Osteoblast (primary cell): ENCODE data around the gene TRIM28. TPM values are rescaled to one million over a fixed set of nuclear protein-coding genes. Genes with fewer than 3 reads are reported as not detected.
"Not testable (repeated sequence)": the region's sequence is repeated elsewhere in the genome, so short reads cannot be mapped to it uniquely, and the experiment has no call there.

ENCODE experiments used
- DNase-seq: peaks from one replicate; pipeline ENCODE4 v3.0.0; 2011; ENCODE audit warnings: low spot score, mixed read lengths; ENCODE audit not compliant: insufficient read length; ENCODE audit errors: missing footprints
- H2AFZ ChIP-seq: 2 replicates; pipeline ENCODE4 v1.6.0; 2011; ENCODE audit warnings: mild to moderate bottlenecking, low read length
- H3K27ac ChIP-seq: 2 replicates; pipeline ENCODE4 v1.5.1; 2011; ENCODE audit warnings: mild to moderate bottlenecking, low read depth, low read length, moderate library complexity
- H3K27me3 ChIP-seq: 2 replicates; pipeline ENCODE4 v1.6.0; 2012; ENCODE audit warnings: mild to moderate bottlenecking, control low read depth, inconsistent platforms, low read length, moderate library complexity; ENCODE audit not compliant: insufficient read depth
- H3K36me3 ChIP-seq: 2 replicates; pipeline ENCODE4 v1.5.1; 2011; ENCODE audit warnings: mild to moderate bottlenecking, low read length, control low read depth, moderate library complexity; ENCODE audit not compliant: insufficient read depth
- H3K4me1 ChIP-seq: 2 replicates; pipeline ENCODE4 v1.5.1; 2011; ENCODE audit warnings: mild to moderate bottlenecking, low read length, control low read depth, moderate library complexity; ENCODE audit not compliant: insufficient read depth
- H3K4me2 ChIP-seq: 2 replicates; pipeline ENCODE4 v1.6.0; 2011; ENCODE audit warnings: mild to moderate bottlenecking, low read length; ENCODE audit not compliant: insufficient read depth
- H3K4me3 ChIP-seq: fragments of 200-600 bp; sonication (generic); 3 replicates; pipeline ENCODE4 v1.5.1; 2012; ENCODE audit warnings: mild to moderate bottlenecking, low read length, inconsistent platforms; ENCODE audit not compliant: insufficient read depth
- H3K79me2 ChIP-seq: 2 replicates; pipeline ENCODE4 v1.6.0; 2012; ENCODE audit warnings: mild to moderate bottlenecking, low read length, control low read depth, inconsistent platforms; ENCODE audit not compliant: insufficient read depth
- H3K9me3 ChIP-seq: 2 replicates; pipeline ENCODE4 v1.5.1; 2011; ENCODE audit warnings: low read depth, low read length, control low read depth
- H4K20me1 ChIP-seq: 2 replicates; pipeline ENCODE4 v1.6.0; 2012; ENCODE audit warnings: mild to moderate bottlenecking, low read length, control low read depth; ENCODE audit not compliant: insufficient read depth
- CTCF ChIP-seq: IDR thresholded peaks from 2 replicates; pipeline ENCODE4 v1.5.1; 2011; ENCODE audit warnings: mild to moderate bottlenecking, low read depth, low read length, moderate library complexity; ENCODE audit errors: extremely low read depth
- total RNA-seq: library from RNA; depleted of rRNA; stranded (reverse); fragments of >200 nt; gene quantifications from 2 replicates; pipeline ENCODE4 v1.2.3, GENCODE V29; 2012

TRIM28 gene
- total RNA-seq, 1 donor: 224 TPM

DNA sequence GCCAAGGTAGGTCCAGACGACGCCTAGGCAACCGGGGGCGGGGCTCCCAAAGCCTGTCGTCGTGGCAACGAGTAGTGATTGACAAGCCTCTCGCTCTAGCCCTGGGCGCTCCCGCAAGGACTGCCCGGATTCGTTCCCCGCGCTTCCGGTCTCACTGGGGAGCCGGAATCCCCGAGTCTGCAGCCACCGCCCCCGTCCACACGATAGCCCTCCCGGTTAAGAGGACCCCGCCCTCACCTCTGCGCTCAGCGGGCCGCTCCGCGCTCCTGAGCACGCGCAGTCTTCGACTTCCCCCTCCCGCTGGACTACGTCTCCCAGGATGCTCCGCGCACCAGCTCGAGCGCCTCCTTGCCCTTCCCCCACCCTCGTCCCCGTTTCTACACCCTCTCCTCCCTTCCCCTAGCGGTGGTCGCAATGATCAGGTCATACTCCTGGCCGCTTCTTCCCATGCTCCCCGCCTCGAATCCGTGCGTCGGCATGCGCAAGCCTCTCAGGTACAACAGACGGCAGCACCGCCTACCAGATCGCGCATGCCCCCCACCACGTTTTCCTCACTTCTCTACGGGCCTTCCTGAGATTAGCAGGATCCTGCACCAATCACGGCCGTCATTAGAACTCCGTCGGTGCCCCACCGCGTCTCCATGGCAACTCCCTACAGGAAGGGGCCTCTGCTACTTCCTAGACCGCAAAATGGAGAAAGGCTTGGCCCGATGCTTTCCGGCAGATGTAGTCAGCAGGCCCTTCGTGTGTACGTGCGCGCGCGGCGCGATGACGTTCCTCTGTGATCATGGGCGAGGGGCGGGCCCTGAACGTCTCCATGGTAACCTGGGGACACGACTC is 29.2 kb downstream of the TRIM28 start, which contains the start of gene MZF1:
Gene MZF1, minus strand, starts transcription at position 518 of the 840 bp plus-strand sequence. CDS start 1,946 bp downstream, outside the sequence.
- peak; percentile 16 for TF ChIP-seq CTCF
- peak; percentile 99 for DNase-seq
- no peaks in the 10 kb centered on the region for H4K20me1 ChIP-seq
- H3K4me3 ChIP-seq: peak within 1 kb of the TSS; percentile 82
- H3K27me3 ChIP-seq: no peaks in the 10 kb centered on the region
- H3K4me1 ChIP-seq: peaks cover 13% of the 10 kb centered on the region
- peak within 1 kb of the TSS; percentile 92 for H2AFZ ChIP-seq
- peak within 1 kb of the TSS; percentile 93 for H3K27ac ChIP-seq
- H3K79me2 ChIP-seq: peaks cover 27% of the 10 kb centered on the region
- peaks cover 6% of the 10 kb centered on the region for H3K36me3 ChIP-seq
- no peaks in the 10 kb centered on the region for H3K9me3 ChIP-seq
- H3K4me2 ChIP-seq: peak within 1 kb of the TSS; percentile 90

DNA sequence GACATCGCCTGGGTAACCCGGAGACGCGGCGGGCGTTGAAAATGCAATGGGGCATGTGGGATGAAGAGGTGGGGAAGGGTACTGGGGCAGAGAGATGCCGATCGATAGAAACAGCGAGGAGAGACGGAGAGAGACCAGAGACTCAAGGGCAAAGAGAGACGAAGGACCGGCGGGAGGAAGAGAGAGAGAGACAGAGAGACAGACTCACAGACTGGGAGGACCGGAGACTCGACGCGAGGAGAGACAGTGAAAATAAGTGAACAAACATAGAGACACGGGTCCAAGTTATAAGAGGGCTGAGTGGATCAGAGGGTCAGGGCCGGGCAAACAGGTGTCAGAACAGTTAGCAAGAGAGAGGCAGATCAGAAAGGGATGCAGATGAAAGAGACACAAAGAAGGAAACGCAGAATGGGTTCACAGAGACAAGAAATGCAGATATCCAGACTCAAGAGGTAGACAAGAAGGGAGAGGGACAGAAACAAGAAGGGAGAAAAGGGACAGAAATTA is 29.8 kb downstream of the TRIM28 start:
- H3K36me3 ChIP-seq: peaks cover 6% of the 10 kb centered on the region
- peaks cover 34% of the 10 kb centered on the region for H3K79me2 ChIP-seq
- no peaks in the 10 kb centered on the region for H4K20me1 ChIP-seq
- TF ChIP-seq CTCF: no peak
- peak overlapping the region; percentile 90 for H3K4me2 ChIP-seq
- H3K4me1 ChIP-seq: peaks cover 18% of the 10 kb centered on the region
- peak overlapping the region; percentile 75 for H2AFZ ChIP-seq
- H3K4me3 ChIP-seq: peak overlapping the region; percentile 82
- DNase-seq: no peak
- H3K9me3 ChIP-seq: no peaks in the 10 kb centered on the region
- H3K27me3 ChIP-seq: no peaks in the 10 kb centered on the region
- peak overlapping the region; percentile 93 for H3K27ac ChIP-seq

DNA sequence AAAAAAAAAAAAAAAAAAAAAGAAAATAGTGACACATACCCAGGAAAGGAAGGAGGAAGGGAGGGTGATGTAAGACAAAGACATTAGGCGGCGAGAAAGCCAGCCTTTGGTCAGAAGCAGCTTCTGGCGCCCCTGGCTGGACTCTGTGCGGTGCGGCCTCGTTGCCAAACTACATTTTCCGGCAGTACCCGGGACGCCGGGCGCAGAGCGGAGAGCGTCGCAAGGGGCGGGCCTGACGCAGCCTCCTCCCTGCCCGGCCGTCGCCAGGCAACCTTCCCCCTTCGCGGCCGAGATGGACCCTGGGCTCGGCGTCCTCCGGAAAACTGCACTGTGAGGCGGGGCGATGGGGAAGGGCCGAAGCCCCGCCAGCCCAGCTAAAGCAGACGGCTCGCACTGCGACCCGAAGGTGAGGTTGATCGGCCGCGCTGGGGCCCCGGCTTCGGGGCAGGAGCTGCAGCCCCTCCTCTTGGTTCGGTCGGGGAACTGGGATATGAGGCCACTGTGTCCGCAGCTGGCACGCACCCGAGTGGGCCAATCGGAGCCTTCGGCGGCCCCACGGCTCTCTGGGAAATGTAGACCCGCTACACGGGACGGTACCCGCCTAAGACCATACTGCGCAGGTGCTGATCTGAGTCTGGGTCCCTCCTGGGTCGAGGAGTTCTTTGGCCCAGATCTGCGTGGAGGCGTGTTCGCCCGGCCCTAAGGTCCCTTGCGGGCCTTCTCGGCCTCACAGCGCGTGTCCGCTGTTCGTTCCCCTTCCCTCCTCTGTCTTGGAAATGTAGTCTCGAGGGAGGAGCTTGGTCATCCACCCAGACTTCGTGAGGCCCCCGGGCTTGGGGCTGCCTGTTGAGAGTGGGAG is 31.5 kb downstream of the TRIM28 start:
- Histone ChIP-seq H3K4me2 (peak overlapping the region; percentile 96), H3K79me2 (peaks cover 51% of the 10 kb centered on the region), H3K27me3 (no peaks in the 10 kb centered on the region), H3K27ac (peak overlapping the region; percentile 97), H4K20me1 (no peaks in the 10 kb centered on the region), H3K4me3 (peak overlapping the region; percentile 88), H3K9me3 (no peaks in the 10 kb centered on the region), H2AFZ (peak overlapping the region; percentile 87), H3K4me1 (peaks cover 22% of the 10 kb centered on the region), H3K36me3 (peaks cover 5% of the 10 kb centered on the region)
- peak; percentile 99 for DNase-seq
- TF ChIP-seq CTCF: no peak

- H3K9me3 ChIP-seq, H3K36me3 ChIP-seq, H3K4me2 ChIP-seq, H3K4me3 ChIP-seq, DNase-seq, H4K20me1 ChIP-seq, H3K27me3 ChIP-seq, H2AFZ ChIP-seq, H3K27ac ChIP-seq: not testable (repeated sequence)
- peaks cover 22% of the 10 kb centered on the region for H3K4me1 ChIP-seq
- peaks cover 53% of the 10 kb centered on the region for H3K79me2 ChIP-seq
These were observed 33.7 kb downstream of the TRIM28 start for GRCh38 chr19:58577581-58577980.
